Choroid plexus epithelial cell (primary cell): ENCODE measurements around the gene TPR.
A peak's percentile ranks its signal among the peaks of the same experiment; 100 is the strongest.

Experiments used
- DNase-seq: peaks from one replicate; pipeline ENCODE4 v3.0.0-alpha.2; 2010; ENCODE audit warnings: low read depth
- H3K4me3 ChIP-seq: 2 replicates; pipeline ENCODE4 v1.5.1; 2011; ENCODE audit warnings: low read depth, mild to moderate bottlenecking, control low read depth, low read length, moderate library complexity
- CTCF ChIP-seq: conservative IDR thresholded peaks from 2 replicates; pipeline ENCODE4 v1.5.1; 2011; ENCODE audit warnings: low read depth, mild to moderate bottlenecking, control low read depth, inconsistent platforms, low read length, moderate library complexity

Gene TPR

GRCh38 chr1:186327331-186327730 is 47.7 kb downstream of the TPR start:
- DNase-seq: no peak
- H3K4me3 ChIP-seq: no peak overlapping the region
- TF ChIP-seq CTCF: no peak

- DNase-seq: no peak
- no peak overlapping the region for H3K4me3 ChIP-seq
- TF ChIP-seq CTCF: no peak
These were observed 49.0 kb downstream of the TPR start for GRCh38 chr1:186326009-186326408.

- DNase-seq: peak; percentile 63
- H3K4me3 ChIP-seq: no peak overlapping the region
- peak; percentile 68 for TF ChIP-seq CTCF
These were observed 49.8 kb downstream of the TPR start for GRCh38 chr1:186325239-186325638.

- no peak for TF ChIP-seq CTCF
- DNase-seq: no peak
These were observed 51.2 kb downstream of the TPR start for GRCh38 chr1:186323865-186324264.

GRCh38 chr1:186315570-186315969 is 59.5 kb downstream of the TPR start:
- DNase-seq: no peak
- TF ChIP-seq CTCF: no peak

More at GRCh38 chr1:186323865-186324264, 51.2 kb downstream of the TPR start:
- H3K4me3 ChIP-seq: no peak overlapping the region

GRCh38 chr1:186311375-186312051 is 63.5 kb downstream of the TPR start:
- TF ChIP-seq CTCF: no peak
- H3K4me3 ChIP-seq: no peak overlapping the region
- DNase-seq: no peak

More at GRCh38 chr1:186315570-186315969, 59.5 kb downstream of the TPR start:
- no peak overlapping the region for H3K4me3 ChIP-seq

- no peak for DNase-seq
- TF ChIP-seq CTCF: no peak
- no peak overlapping the region for H3K4me3 ChIP-seq
These were observed 64.7 kb downstream of the TPR start for GRCh38 chr1:186310307-186310706.
